Measurements from ENCODE around the gene PACRG. TPM values are rescaled to one million over a fixed set of nuclear protein-coding genes. Genes with fewer than 3 reads are reported as not detected.

The PACRG gene
- total RNA-seq, 2 donors from 2014 or later = 13.0 TPM; not detected in 1

GRCh38 chr6:162681447-162681846, 46.3 kb upstream of the PACRG start:
- ATAC-seq (ENCODE audit: insufficient number of reproducible peaks, low FRiP score, low read depth) (no peak), DNase-seq (ENCODE audit: low spot score) (no peak)
- no peaks in the 10 kb centered on the region for H3K27me3 ChIP-seq (replicated peaks; ENCODE audit: insufficient read depth)
- peaks cover 5 to 22% of the 10 kb centered on the region in 2 donors for H3K4me1 ChIP-seq (ENCODE audit: control insufficient read depth in 1 of 2, low read depth in 2 of 2)
- H3K27ac ChIP-seq = no peak overlapping the region
- H3K9me3 ChIP-seq = no peaks in the 10 kb centered on the region
- no peak for TF ChIP-seq CTCF (IDR thresholded peaks at IDR 0.05)
- H3K4me3 ChIP-seq = no peak overlapping the region
- H3K36me3 ChIP-seq = no peaks in the 10 kb centered on the region

GRCh38 chr6:162683135-162683534, 44.6 kb upstream of the PACRG start:
- TF ChIP-seq CTCF (IDR thresholded peaks at IDR 0.05) = no peak
- H3K27me3 ChIP-seq (replicated peaks; ENCODE audit: insufficient read depth) = no peaks in the 10 kb centered on the region
- DNase-seq (ENCODE audit: low spot score) = no peak
- H3K4me3 ChIP-seq = no peak overlapping the region
- H3K9me3 ChIP-seq = no peaks in the 10 kb centered on the region
- H3K27ac ChIP-seq = no peak overlapping the region
- peaks cover 5 to 22% of the 10 kb centered on the region in 2 donors for H3K4me1 ChIP-seq (ENCODE audit: control insufficient read depth in 1 of 2, low read depth in 2 of 2)
- no peak for ATAC-seq (ENCODE audit: insufficient number of reproducible peaks, low FRiP score, low read depth)
- H3K36me3 ChIP-seq = no peaks in the 10 kb centered on the region

GRCh38 chr6:162684052-162684451, 43.7 kb upstream of the PACRG start:
- Histone ChIP-seq H3K36me3 (no peaks in the 10 kb centered on the region), H3K4me3 (no peak overlapping the region), H3K27ac (no peak overlapping the region), H3K4me1 (ENCODE audit: control insufficient read depth in 1 of 2, low read depth in 2 of 2) (peaks cover 5 to 22% of the 10 kb centered on the region in 2 donors), H3K27me3 (replicated peaks; ENCODE audit: insufficient read depth) (no peaks in the 10 kb centered on the region), H3K9me3 (no peaks in the 10 kb centered on the region)
- ATAC-seq (ENCODE audit: insufficient number of reproducible peaks, low FRiP score, low read depth) = no peak
- DNase-seq (ENCODE audit: low spot score) = no peak
- TF ChIP-seq CTCF (IDR thresholded peaks at IDR 0.05) = no peak

GRCh38 chr6:162684961-162685360, 42.8 kb upstream of the PACRG start:
- Histone ChIP-seq H3K4me1 (ENCODE audit: control insufficient read depth in 1 of 2, low read depth in 2 of 2) (peaks cover 5 to 22% of the 10 kb centered on the region in 2 donors), H3K4me3 (no peak overlapping the region), H3K27me3 (replicated peaks; ENCODE audit: insufficient read depth) (no peaks in the 10 kb centered on the region), H3K9me3 (no peaks in the 10 kb centered on the region), H3K36me3 (no peaks in the 10 kb centered on the region), H3K27ac (no peak overlapping the region)
- DNase-seq (ENCODE audit: low spot score) = no peak
- TF ChIP-seq CTCF (IDR thresholded peaks at IDR 0.05) = no peak
- ATAC-seq (ENCODE audit: insufficient number of reproducible peaks, low FRiP score, low read depth) = no peak

- Histone ChIP-seq H3K36me3 (no peaks in the 10 kb centered on the region), H3K9me3 (no peaks in the 10 kb centered on the region), H3K27ac (no peak overlapping the region), H3K4me3 (no peak overlapping the region), H3K4me1 (ENCODE audit: control insufficient read depth in 1 of 2, low read depth in 2 of 2) (peaks cover 5 to 22% of the 10 kb centered on the region in 2 donors), H3K27me3 (replicated peaks; ENCODE audit: insufficient read depth) (no peaks in the 10 kb centered on the region)
- DNase-seq (ENCODE audit: low spot score) = no peak
- ATAC-seq (ENCODE audit: insufficient number of reproducible peaks, low FRiP score, low read depth) = no peak
- TF ChIP-seq CTCF (IDR thresholded peaks at IDR 0.05) = no peak
These were observed 42.2 kb upstream of the PACRG start for GRCh38 chr6:162685586-162685985.

Data from thoracic aorta (tissue), 2 donors.